Measurements from ENCODE around the gene CLDN24. TPM values are rescaled to one million over a fixed set of nuclear protein-coding genes. Genes with fewer than 3 reads are reported as not detected.

The CLDN24 gene
- total and polyA plus RNA-seq, 2 donors (not counting 1 experiment from before 2014, with no cell fraction given): not detected

- Histone ChIP-seq H3K4me1 (ENCODE audit: control insufficient read depth, extremely low read depth, insufficient read depth, low read length) (no peaks in the 10 kb centered on the region), H3K27me3 (ENCODE audit: control insufficient read depth, insufficient read depth, low read length) (no peaks in the 10 kb centered on the region), H3K9me3 (ENCODE audit: control insufficient read depth, insufficient read depth, low read depth, low read length) (no peaks in the 10 kb centered on the region), H3K4me2 (ENCODE audit: extremely low read depth, insufficient read depth, low read length) (no peak overlapping the region), H3K9ac (ENCODE audit: insufficient read depth, low read length) (no peak overlapping the region), H3K27ac (ENCODE audit: insufficient read depth, low read length) (no peak overlapping the region), H4K20me1 (ENCODE audit: control insufficient read depth, extremely low read depth, insufficient read depth, low read length) (no peaks in the 10 kb centered on the region), H3K79me2 (ENCODE audit: control insufficient read depth, insufficient read depth, low read length) (no peaks in the 10 kb centered on the region), H3K4me3 (replicated peaks in 1 of 4; ENCODE audit: control extremely low read depth in 1 of 4, insufficient read depth in 1 of 4, low read depth in 3 of 4, low read length in 4 of 4) (no peak overlapping the region), H3K36me3 (ENCODE audit: control insufficient read depth, insufficient read depth, low read length) (no peaks in the 10 kb centered on the region), H2AFZ (ENCODE audit: low read length) (no peak overlapping the region)
- DNase-seq (ENCODE audit: low read depth in 2 of 2): no peak
- TF ChIP-seq CTCF (conservative IDR thresholded peaks at IDR 0.05 in 1 of 2, IDR thresholded peaks at IDR 0.05 in 1 of 2; ENCODE audit: low read depth in 1 of 2, low read length in 2 of 2) (no peak), EZH2 (IDR thresholded peaks at IDR 0.05; ENCODE audit: low read length, missing control alignments) (no peak)
Observed at GRCh38 chr4:183366206-183366835, 44.1 kb upstream of the CLDN24 start.

GRCh38 chr4:183364025-183364424, 41.8 kb upstream of the CLDN24 start:
- Histone ChIP-seq H2AFZ (ENCODE audit: low read length) (no peak overlapping the region), H3K4me2 (ENCODE audit: extremely low read depth, insufficient read depth, low read length) (no peak overlapping the region)

More at GRCh38 chr4:183364025-183364424, 41.8 kb upstream of the CLDN24 start:
- Histone ChIP-seq H3K36me3 (ENCODE audit: control insufficient read depth, insufficient read depth, low read length) (no peaks in the 10 kb centered on the region), H3K9ac (ENCODE audit: insufficient read depth, low read length) (no peak overlapping the region), H3K4me3 (replicated peaks in 1 of 4; ENCODE audit: control extremely low read depth in 1 of 4, insufficient read depth in 1 of 4, low read depth in 3 of 4, low read length in 4 of 4) (no peak overlapping the region), H3K9me3 (ENCODE audit: control insufficient read depth, insufficient read depth, low read depth, low read length) (no peaks in the 10 kb centered on the region), H3K79me2 (ENCODE audit: control insufficient read depth, insufficient read depth, low read length) (no peaks in the 10 kb centered on the region), H4K20me1 (ENCODE audit: control insufficient read depth, extremely low read depth, insufficient read depth, low read length) (no peaks in the 10 kb centered on the region), H3K27ac (ENCODE audit: insufficient read depth, low read length) (no peak overlapping the region), H3K4me1 (ENCODE audit: control insufficient read depth, extremely low read depth, insufficient read depth, low read length) (peaks cover 9% of the 10 kb centered on the region), H3K27me3 (ENCODE audit: control insufficient read depth, insufficient read depth, low read length) (no peaks in the 10 kb centered on the region)
- TF ChIP-seq CTCF (conservative IDR thresholded peaks at IDR 0.05 in 1 of 2, IDR thresholded peaks at IDR 0.05 in 1 of 2; ENCODE audit: low read depth in 1 of 2, low read length in 2 of 2) (no peak), EZH2 (IDR thresholded peaks at IDR 0.05; ENCODE audit: low read length, missing control alignments) (no peak)
- DNase-seq (ENCODE audit: low read depth in 2 of 2): no peak
